PC-9 (cell line): Measurements from ENCODE around the gene LSG1.

Source experiments
- EZH2 ChIP-seq: fragments of 200-600 bp; sonication (generic); IDR thresholded peaks from 2 replicates; pipeline ENCODE4 v1.8.0; 2017; ENCODE audit warnings: antibody characterized with exemption, low read depth
- TF ChIP-seq, protein P1 (sequence below): fragments of 200-600 bp; sonication (generic); conservative IDR thresholded peaks from 2 replicates; pipeline ENCODE4 v1.6.1; 2017; ENCODE audit warnings: mixed run types, antibody characterized with exemption, mild to moderate bottlenecking, moderate library complexity

DNA sequence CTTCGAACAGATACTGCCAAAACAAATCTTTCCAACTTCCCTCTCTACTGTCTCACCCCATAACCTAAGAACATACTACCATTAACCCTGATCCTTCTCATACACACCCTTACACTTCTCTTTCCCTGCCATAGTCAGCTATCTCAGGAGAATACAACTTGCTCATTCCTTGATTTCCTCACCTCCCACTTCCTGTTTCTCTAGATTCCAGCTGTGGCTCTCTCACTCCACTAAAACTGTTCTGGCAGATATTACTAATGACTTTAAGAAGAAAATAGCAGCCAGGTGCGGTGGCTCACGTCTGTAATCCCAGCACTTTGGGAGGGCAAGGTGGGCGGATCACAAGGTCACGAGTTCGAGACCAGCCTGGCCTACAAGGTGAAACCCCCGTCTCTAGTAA is 4.6 kb downstream of the LSG1 start:
- TF ChIP-seq, protein P1, sequence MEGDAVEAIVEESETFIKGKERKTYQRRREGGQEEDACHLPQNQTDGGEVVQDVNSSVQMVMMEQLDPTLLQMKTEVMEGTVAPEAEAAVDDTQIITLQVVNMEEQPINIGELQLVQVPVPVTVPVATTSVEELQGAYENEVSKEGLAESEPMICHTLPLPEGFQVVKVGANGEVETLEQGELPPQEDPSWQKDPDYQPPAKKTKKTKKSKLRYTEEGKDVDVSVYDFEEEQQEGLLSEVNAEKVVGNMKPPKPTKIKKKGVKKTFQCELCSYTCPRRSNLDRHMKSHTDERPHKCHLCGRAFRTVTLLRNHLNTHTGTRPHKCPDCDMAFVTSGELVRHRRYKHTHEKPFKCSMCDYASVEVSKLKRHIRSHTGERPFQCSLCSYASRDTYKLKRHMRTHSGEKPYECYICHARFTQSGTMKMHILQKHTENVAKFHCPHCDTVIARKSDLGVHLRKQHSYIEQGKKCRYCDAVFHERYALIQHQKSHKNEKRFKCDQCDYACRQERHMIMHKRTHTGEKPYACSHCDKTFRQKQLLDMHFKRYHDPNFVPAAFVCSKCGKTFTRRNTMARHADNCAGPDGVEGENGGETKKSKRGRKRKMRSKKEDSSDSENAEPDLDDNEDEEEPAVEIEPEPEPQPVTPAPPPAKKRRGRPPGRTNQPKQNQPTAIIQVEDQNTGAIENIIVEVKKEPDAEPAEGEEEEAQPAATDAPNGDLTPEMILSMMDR = no peak
- no peak for TF ChIP-seq EZH2
